Liver (tissue), 9 donors: ENCODE results near the gene OSBPL9. TPM values are rescaled to one million over a fixed set of nuclear protein-coding genes. Genes with fewer than 3 reads are reported as not detected.

Experiments used
- DNase-seq: peaks from one replicate; pipeline ENCODE4 v3.0.0-alpha.2; 2017; ENCODE audit warnings: low spot score
- H3K27ac ChIP-seq, 2 donors: one replicate each; pipeline ENCODE4 v1.7.0; 2013; ENCODE audit warnings: inconsistent platforms in 2 of 2, low read length in 2 of 2, control low read depth in 1 of 2, low read depth in 1 of 2, mild to moderate bottlenecking in 1 of 2
- H3K27me3 ChIP-seq, 4 donors: one replicate each; pipeline versions ENCODE4 v1.6.1 to v1.7.0; 2013; ENCODE audit warnings: low read length in 3 of 4, inconsistent platforms in 1 of 4, mild to moderate bottlenecking in 1 of 4, moderate library complexity in 1 of 4; ENCODE audit not compliant: control insufficient read depth in 4 of 4, insufficient read depth in 4 of 4
- H3K36me3 ChIP-seq, 4 donors: one replicate each; pipeline versions ENCODE4 v1.6.1 to v1.7.0; 2013; ENCODE audit warnings: low read length in 3 of 4, mild to moderate bottlenecking in 3 of 4, low read depth in 1 of 4, moderate library complexity in 1 of 4; ENCODE audit not compliant: control insufficient read depth in 4 of 4, insufficient read depth in 3 of 4
- H3K4me1 ChIP-seq, 4 donors: one replicate each; pipeline versions ENCODE4 v1.6.1 to v1.7.0; 2013; ENCODE audit warnings: low read length in 3 of 4, mild to moderate bottlenecking in 3 of 4, moderate library complexity in 1 of 4; ENCODE audit not compliant: control insufficient read depth in 4 of 4, insufficient read depth in 4 of 4
- H3K4me3 ChIP-seq, 3 donors: one replicate each; pipeline versions ENCODE4 v1.6.1 to v1.7.0; 2013; ENCODE audit warnings: low read length in 3 of 3, control low read depth in 1 of 3, low read depth in 1 of 3, mild to moderate bottlenecking in 1 of 3
- H3K9ac ChIP-seq, 2 donors: one replicate each; pipeline ENCODE4 v1.7.0; 2013; ENCODE audit warnings: low read length in 2 of 2, mild to moderate bottlenecking in 2 of 2, moderate library complexity in 2 of 2, control low read depth in 1 of 2, low read depth in 1 of 2
- H3K9me3 ChIP-seq, 4 donors: one replicate each; pipeline versions ENCODE4 v1.6.1 to v1.7.0; 2013; ENCODE audit warnings: low read length in 3 of 4; ENCODE audit not compliant: control insufficient read depth in 4 of 4
- EGR1 ChIP-seq, 2 donors: IDR thresholded peaks; 2 replicates each; pipeline ENCODE4 v1.6.1; 2016 to 2018; ENCODE audit warnings: antibody characterized with exemption in 2 of 2, low read depth in 2 of 2
- FOXA1 ChIP-seq: IDR thresholded peaks from 2 replicates; pipeline ENCODE4 v1.6.1; 2016; ENCODE audit warnings: antibody characterized with exemption
- FOXA2 ChIP-seq: IDR thresholded peaks from 2 replicates; pipeline ENCODE4 v1.6.1; 2016; ENCODE audit warnings: antibody characterized with exemption
- GABPA ChIP-seq, 2 donors: IDR thresholded peaks in 1 of 2; conservative IDR thresholded peaks in 1 of 2; 2 replicates each; pipeline ENCODE4 v1.6.1; 2016; ENCODE audit warnings: antibody characterized with exemption in 2 of 2, mild to moderate bottlenecking in 1 of 2, moderate library complexity in 1 of 2
- HNF4G ChIP-seq: IDR thresholded peaks from 2 replicates; pipeline ENCODE4 v1.6.1; 2016; ENCODE audit warnings: antibody characterized with exemption
- JUND ChIP-seq, 2 donors: IDR thresholded peaks; 2 replicates each; pipeline ENCODE4 v1.6.1; 2016; ENCODE audit warnings: antibody characterized with exemption in 2 of 2
- RXRA ChIP-seq, 2 donors: IDR thresholded peaks; 2 replicates each; pipeline ENCODE4 v1.6.1; 2017 to 2018; ENCODE audit warnings: antibody characterized with exemption in 2 of 2, mild to moderate bottlenecking in 1 of 2
- SP1 ChIP-seq: IDR thresholded peaks from 2 replicates; pipeline ENCODE4 v1.6.1; 2018; ENCODE audit warnings: antibody characterized with exemption, mild to moderate bottlenecking
- TAF1 ChIP-seq: conservative IDR thresholded peaks from 2 replicates; pipeline ENCODE4 v1.6.1; 2016; ENCODE audit warnings: antibody characterized with exemption, mild to moderate bottlenecking
- YY1 ChIP-seq: IDR thresholded peaks from 2 replicates; pipeline ENCODE4 v1.6.1; 2016; ENCODE audit warnings: antibody characterized with exemption, mild to moderate bottlenecking
- WGBS: extraction: QIAGEN DNeasy Blood & Tissue Kit; methylation state at CpG from one replicate; pipeline ENCODE4 v1.1.7; 2013; 5-methylcytosine and 5-hydroxymethylcytosine counted together
- polyA plus RNA-seq, 2 donors: library from polyadenylated mRNA; stranded (reverse) in 1 of 2; unstranded in 1 of 2; fragments of 200-250 nt in 1 of 2; fragments of >200 nt in 1 of 2; fragmentation: Nextera tagmentation in 1 of 2; extraction: Ambion mirVana in 1 of 2; gene quantifications; one replicate each; pipeline versions ENCODE4 v1.2.1 to v1.2.3, GENCODE V29; 2013 to 2015
- total RNA-seq, 2 donors: library from RNA; depleted of rRNA; stranded (reverse); fragments of >200 nt; gene quantifications; one replicate each; pipeline ENCODE4 v1.2.3, GENCODE V29; 2014
- TF ChIP-seq, protein P1 (sequence below): IDR thresholded peaks from 2 replicates; pipeline ENCODE4 v1.6.1; 2016; ENCODE audit warnings: antibody characterized with exemption
- TF ChIP-seq, protein P2 (sequence below): IDR thresholded peaks from 2 replicates; pipeline ENCODE4 v1.6.1; 2016; ENCODE audit warnings: antibody characterized with exemption
- TF ChIP-seq, protein P3 (sequence below): IDR thresholded peaks from 2 replicates; pipeline ENCODE4 v1.6.1; 2016; ENCODE audit warnings: antibody characterized with exemption, mild to moderate bottlenecking
- TF ChIP-seq, protein P4 (sequence below): fragments of 150-350 bp; IDR thresholded peaks from 2 replicates; pipeline ENCODE4 v1.5.1; 2017; ENCODE audit warnings: improper control_type of control experiment, low read depth, low read length; ENCODE audit not compliant: missing input control
- TF ChIP-seq, protein P5 (sequence below): IDR thresholded peaks from 2 replicates; pipeline ENCODE4 v1.6.1; 2016; ENCODE audit warnings: antibody characterized with exemption
- donor health status: healthy.
- donor health status: healthy.
- donor health status: healthy.
- donor health status: healthy.
- donor health status: healthy.

OSBPL9 gene
- total and polyA plus RNA-seq, 4 donors, result 52.1 to 129 (median 60.4) TPM

DNA sequence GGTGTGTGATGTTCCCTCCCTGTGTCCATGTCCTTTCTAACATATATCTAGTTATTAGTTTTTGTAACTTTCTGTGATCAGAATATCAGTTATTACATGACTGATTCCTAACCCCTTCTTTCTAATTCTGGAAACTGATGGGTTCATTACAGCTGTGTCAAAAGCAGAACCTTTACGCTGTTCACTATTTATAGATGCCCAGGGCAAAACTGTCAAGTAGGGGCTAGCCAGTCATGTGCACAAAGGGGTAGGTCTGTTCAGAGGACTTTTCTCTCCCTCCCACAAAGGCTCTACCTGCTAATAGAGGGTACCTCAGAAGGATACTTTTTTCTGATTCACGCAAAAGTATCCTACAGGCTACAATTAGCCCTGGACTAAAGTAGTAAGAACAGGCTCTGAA lies 182.5 kb downstream of the OSBPL9 start:
- no peak overlapping the region for H3K27ac ChIP-seq
- peaks cover 3 to 52% (median 36%) of the 10 kb centered on the region in 4 donors for H3K36me3 ChIP-seq
- H3K4me1 ChIP-seq, result peaks cover 0 to 13% (median 11%) of the 10 kb centered on the region in 4 donors
- H3K27me3 ChIP-seq, result no peaks in the 10 kb centered on the region
- no peak overlapping the region for H3K9ac ChIP-seq
- no peak overlapping the region for H3K4me3 ChIP-seq
- DNase-seq, result no peak
- WGBS, result 96% methylated on average over 2 of the region's 2 CpGs
- TF ChIP-seq, protein P1, sequence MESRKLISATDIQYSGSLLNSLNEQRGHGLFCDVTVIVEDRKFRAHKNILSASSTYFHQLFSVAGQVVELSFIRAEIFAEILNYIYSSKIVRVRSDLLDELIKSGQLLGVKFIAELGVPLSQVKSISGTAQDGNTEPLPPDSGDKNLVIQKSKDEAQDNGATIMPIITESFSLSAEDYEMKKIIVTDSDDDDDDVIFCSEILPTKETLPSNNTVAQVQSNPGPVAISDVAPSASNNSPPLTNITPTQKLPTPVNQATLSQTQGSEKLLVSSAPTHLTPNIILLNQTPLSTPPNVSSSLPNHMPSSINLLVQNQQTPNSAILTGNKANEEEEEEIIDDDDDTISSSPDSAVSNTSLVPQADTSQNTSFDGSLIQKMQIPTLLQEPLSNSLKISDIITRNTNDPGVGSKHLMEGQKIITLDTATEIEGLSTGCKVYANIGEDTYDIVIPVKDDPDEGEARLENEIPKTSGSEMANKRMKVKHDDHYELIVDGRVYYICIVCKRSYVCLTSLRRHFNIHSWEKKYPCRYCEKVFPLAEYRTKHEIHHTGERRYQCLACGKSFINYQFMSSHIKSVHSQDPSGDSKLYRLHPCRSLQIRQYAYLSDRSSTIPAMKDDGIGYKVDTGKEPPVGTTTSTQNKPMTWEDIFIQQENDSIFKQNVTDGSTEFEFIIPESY, result no peak
- TF ChIP-seq EGR1 (IDR thresholded peaks at IDR 0.05; ENCODE audit: low read depth in 2 of 2) (no peak), RXRA (IDR thresholded peaks at IDR 0.05) (no peak), YY1 (no peak), SP1 (no peak), GABPA (IDR thresholded peaks at IDR 0.05 in 1 of 2, conservative IDR thresholded peaks at IDR 0.05 in 1 of 2) (no peak), JUND (IDR thresholded peaks at IDR 0.05) (no peak)
- TF ChIP-seq, protein P2, sequence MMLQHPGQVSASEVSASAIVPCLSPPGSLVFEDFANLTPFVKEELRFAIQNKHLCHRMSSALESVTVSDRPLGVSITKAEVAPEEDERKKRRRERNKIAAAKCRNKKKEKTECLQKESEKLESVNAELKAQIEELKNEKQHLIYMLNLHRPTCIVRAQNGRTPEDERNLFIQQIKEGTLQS, result no peak
- TF ChIP-seq, protein P3, sequence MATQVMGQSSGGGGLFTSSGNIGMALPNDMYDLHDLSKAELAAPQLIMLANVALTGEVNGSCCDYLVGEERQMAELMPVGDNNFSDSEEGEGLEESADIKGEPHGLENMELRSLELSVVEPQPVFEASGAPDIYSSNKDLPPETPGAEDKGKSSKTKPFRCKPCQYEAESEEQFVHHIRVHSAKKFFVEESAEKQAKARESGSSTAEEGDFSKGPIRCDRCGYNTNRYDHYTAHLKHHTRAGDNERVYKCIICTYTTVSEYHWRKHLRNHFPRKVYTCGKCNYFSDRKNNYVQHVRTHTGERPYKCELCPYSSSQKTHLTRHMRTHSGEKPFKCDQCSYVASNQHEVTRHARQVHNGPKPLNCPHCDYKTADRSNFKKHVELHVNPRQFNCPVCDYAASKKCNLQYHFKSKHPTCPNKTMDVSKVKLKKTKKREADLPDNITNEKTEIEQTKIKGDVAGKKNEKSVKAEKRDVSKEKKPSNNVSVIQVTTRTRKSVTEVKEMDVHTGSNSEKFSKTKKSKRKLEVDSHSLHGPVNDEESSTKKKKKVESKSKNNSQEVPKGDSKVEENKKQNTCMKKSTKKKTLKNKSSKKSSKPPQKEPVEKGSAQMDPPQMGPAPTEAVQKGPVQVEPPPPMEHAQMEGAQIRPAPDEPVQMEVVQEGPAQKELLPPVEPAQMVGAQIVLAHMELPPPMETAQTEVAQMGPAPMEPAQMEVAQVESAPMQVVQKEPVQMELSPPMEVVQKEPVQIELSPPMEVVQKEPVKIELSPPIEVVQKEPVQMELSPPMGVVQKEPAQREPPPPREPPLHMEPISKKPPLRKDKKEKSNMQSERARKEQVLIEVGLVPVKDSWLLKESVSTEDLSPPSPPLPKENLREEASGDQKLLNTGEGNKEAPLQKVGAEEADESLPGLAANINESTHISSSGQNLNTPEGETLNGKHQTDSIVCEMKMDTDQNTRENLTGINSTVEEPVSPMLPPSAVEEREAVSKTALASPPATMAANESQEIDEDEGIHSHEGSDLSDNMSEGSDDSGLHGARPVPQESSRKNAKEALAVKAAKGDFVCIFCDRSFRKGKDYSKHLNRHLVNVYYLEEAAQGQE, result no peak
- TF ChIP-seq, protein P4, sequence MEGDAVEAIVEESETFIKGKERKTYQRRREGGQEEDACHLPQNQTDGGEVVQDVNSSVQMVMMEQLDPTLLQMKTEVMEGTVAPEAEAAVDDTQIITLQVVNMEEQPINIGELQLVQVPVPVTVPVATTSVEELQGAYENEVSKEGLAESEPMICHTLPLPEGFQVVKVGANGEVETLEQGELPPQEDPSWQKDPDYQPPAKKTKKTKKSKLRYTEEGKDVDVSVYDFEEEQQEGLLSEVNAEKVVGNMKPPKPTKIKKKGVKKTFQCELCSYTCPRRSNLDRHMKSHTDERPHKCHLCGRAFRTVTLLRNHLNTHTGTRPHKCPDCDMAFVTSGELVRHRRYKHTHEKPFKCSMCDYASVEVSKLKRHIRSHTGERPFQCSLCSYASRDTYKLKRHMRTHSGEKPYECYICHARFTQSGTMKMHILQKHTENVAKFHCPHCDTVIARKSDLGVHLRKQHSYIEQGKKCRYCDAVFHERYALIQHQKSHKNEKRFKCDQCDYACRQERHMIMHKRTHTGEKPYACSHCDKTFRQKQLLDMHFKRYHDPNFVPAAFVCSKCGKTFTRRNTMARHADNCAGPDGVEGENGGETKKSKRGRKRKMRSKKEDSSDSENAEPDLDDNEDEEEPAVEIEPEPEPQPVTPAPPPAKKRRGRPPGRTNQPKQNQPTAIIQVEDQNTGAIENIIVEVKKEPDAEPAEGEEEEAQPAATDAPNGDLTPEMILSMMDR, result no peak
- H3K9me3 ChIP-seq, result no peaks in the 10 kb centered on the region

DNA sequence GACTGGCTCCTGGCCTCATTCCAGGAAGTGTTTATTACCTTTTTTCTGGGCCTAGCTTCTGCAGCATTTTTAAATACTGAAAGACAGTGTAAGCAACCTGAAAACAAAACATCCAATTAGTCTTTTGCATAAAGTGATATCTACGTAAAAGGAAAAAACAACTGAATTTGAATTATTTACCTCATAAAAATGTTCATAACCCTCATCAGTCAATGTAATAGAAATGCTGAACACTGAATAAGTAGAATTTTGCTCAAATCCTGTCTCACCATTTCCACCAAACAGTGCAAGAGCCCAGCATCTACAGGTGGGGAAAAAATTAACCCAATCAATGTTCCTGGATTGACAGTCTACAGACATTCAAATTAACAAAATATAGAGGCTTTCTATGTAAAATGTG lies 197.6 kb downstream of the OSBPL9 start:
- Histone ChIP-seq H3K27ac (no peak overlapping the region), H3K27me3 (no peaks in the 10 kb centered on the region), H3K4me3 (no peak overlapping the region), H3K4me1 (no peaks in the 10 kb centered on the region), H3K9ac (no peak overlapping the region), H3K36me3 (peaks cover 6 to 43% (median 32%) of the 10 kb centered on the region in 4 donors), H3K9me3 (no peaks in the 10 kb centered on the region)
- DNase-seq, result no peak
- TF ChIP-seq, protein P5, sequence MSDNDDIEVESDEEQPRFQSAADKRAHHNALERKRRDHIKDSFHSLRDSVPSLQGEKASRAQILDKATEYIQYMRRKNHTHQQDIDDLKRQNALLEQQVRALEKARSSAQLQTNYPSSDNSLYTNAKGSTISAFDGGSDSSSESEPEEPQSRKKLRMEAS, result no peak
- TF ChIP-seq FOXA1 (no peak), FOXA2 (no peak), EGR1 (IDR thresholded peaks at IDR 0.05; ENCODE audit: low read depth in 2 of 2) (no peak), TAF1 (no peak), RXRA (IDR thresholded peaks at IDR 0.05) (no peak), HNF4G (no peak)
- TF ChIP-seq, protein P4, result no peak
- 91% methylated on average over 1 of the region's 1 CpG for WGBS
